Measurements from ENCODE around the gene KDM4B.
A peak's percentile ranks its signal among the peaks of the same experiment; 100 is the strongest.
"Not testable (repeated sequence)": the region's sequence is repeated elsewhere in the genome, so short reads cannot be mapped to it uniquely, and the experiment has no call there.

Gene KDM4B

GRCh38 chr19:5016781-5017180, 47.9 kb downstream of the KDM4B start:
- DNase-seq = no peak

DNA sequence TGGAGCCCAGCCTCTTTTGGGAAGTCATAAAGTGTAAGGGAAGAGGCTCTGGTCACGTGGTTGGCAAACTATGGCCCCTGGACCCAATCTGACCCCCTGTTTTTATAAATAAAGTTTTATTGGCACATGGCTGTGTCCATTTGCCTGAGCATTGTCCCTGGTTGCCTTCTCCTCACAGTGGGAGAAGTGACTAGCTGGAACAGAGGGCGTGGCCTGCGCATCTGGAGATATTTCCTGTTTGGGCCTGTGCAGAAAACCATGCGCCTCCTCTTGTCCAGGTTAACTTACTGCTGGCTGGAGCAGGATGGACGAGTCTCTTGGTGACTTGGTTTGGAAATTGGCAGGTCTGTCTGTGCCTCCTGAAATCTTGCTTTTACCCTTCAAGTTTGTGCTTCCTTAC, 48.3 kb downstream of the KDM4B start:
- DNase-seq = no peak

DNA sequence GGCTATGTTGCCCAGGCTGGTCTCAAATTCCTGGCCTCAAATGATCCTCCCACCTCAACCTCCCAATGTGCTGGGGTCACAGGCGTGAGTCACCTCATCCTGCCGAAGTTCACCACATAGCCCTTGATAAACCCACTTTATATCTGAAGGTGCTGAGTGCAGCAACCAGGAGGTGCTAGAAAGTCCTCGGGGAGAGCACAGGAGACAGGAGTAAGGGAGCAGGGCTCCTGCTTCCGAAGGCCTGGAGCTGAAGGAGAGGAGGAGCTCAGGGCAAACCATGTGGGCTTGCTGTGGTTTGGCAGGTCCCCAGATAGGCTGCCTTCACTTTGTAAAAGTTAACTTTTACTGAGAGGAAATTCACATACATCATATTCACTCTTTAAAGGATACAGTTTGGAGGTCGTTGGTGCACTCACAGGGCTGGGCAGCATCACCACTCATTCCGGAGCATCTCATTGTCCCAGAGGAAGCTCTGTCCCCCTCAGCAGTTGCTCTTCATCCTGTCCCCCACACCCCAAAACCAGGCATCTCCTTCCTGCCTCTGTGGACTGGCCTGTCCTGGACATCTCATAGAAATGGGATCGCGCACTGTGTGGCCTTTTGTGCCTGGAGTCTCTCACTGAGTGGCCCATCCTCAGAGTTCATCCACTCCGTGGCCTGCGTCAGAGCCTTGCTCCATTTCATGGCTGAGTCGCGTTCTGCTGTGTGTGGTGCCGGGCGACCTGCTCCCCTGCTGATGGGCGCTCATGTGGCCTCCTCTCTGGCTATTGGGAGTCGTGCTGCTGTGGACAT, 49.5 kb downstream of the KDM4B start:
- DNase-seq = peak; percentile 81

DNA sequence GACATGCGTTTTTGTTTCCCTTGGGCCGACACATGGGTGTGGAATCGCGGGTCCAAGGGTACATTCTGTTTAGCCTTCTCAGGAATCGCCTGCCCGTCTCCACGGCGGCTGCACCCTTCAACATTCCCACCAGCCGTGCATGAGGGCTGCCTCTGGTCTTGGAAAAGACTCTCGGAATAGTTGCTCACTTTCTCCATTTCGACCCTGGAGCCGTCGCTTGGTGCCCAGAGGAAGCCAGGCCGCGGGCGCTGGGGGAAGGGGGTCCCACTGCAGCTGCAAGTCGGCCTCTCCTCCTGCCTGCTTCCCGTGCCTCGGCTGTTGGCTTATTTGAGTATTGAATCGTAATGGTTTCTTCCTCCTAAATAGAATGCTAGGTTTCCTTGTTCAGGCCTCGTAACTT, 51.5 kb downstream of the KDM4B start:
- no peak for DNase-seq

DNA sequence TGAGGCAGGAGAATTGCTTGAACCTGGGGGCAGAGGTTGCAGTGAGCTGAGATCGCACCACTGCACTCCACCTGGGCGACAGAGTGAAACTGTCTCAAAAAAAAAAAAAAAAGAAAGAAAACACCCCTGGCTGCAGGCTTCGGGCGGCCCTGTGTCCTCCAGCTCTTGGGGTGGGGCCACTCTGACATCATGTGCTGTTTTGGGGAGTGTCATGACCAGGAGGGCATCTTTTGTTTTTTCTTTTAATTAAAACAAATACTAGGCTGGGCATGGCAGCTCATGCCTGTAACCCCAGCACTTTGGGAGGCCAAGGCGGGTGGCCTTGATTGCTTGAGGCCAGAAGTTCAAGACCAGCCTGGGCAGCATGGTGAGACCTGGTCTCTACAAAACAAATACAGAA, 52.1 kb downstream of the KDM4B start:
- DNase-seq = no peak

- DNase-seq = no peak
These were observed 53.4 kb downstream of the KDM4B start for GRCh38 chr19:5022066-5022860.

DNA sequence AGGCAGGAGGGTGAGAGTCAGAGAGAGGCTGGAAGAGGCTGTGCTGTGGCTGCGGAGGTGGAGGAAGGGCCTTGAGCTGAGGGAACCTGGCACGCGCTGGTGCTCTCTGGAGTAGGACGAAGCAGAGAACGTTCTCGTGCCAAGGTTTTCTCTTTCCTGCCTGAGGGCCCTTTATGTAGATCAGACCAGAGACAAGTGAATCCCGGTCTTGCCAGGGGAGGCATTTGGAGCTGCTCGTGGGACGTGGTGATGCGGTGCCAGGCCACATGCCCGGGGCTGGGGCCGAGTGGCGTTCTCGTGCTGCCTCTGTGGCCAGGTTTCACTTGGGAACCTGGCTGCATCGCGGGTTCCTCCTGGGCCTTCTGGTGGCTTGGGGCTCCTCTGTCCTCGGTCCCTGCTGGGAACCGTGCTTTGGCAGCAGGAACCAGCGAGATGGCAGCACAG, 54.2 kb downstream of the KDM4B start:
- DNase-seq = no peak

DNA sequence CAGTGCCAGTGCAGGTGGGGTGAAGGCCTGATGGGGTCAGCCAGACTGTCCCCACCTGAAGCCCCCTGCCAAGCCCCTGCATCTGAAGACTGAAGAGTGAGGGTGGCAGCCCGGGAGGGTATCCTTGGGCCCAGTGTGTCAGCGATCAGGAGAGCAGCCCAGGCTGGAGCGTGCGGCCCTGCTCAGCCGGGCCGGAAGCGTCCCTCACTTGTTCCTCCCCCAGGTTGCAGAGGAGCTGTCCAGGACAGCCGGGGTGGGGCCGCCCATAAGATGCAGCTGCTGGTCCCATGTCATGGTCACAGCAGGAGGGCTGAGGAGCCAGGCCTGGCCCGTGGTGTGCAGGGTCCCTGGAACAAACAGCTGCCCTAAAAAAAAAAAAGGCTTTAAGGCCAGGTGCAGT, 55.4 kb downstream of the KDM4B start:
- DNase-seq = no peak

DNA sequence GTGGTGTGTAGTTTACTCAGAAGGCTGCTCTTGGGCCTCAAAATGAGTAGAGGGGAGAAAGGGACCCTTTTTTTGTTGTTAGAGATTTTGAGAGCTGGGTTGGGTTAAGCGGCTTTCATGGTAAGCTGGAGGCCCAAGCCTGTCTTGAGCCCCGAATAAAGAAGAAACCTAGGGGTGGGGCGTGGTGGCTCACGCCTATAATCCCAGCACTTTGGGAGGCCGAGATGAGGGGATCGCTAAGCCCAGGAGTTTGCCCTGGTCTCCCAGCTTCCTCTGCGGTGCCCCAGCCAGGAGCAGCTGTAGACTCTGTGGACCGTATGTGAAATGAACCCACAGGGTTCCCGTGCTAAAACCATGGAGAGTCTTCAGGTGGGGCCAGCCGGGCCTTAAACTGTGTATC, 56.1 kb downstream of the KDM4B start:
- DNase-seq = no peak

GRCh38 chr19:5026706-5027273, 57.9 kb downstream of the KDM4B start:
- DNase-seq = no peak

DNA sequence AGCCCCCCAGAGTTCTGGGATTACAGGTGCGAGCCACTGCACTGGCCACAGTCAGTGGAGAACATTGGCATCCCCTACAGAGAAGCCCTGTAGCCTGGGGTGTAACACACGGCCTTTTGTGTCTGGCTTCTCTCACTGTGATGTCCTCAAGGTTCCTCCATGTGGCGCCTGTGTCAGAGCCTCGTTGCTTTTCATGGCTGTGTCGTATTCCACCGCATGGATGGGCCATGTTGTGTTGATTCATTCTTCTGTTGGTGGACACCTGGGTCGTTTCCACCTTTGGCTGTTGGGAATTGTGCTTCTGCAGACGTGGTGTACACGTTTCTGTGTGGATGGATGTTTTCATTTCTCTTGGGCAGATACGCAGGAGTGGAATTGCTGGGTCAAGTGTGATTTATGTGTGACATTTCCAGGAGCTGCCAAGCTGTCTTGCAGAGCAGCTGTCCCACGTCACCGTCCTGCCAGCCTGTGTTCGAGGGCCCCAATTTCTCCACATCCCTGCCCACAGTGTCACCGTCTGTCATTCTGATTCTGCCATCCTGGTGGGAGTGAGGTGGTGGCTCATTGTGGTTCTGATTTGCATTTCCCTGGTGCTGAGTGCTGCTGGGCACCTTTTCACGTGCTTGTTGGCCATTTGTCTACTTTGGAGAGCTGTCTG, 59.4 kb downstream of the KDM4B start:
- no peak for DNase-seq

- not testable (repeated sequence) for DNase-seq
These were observed 60.7 kb downstream of the KDM4B start for GRCh38 chr19:5029596-5029995.

DNA sequence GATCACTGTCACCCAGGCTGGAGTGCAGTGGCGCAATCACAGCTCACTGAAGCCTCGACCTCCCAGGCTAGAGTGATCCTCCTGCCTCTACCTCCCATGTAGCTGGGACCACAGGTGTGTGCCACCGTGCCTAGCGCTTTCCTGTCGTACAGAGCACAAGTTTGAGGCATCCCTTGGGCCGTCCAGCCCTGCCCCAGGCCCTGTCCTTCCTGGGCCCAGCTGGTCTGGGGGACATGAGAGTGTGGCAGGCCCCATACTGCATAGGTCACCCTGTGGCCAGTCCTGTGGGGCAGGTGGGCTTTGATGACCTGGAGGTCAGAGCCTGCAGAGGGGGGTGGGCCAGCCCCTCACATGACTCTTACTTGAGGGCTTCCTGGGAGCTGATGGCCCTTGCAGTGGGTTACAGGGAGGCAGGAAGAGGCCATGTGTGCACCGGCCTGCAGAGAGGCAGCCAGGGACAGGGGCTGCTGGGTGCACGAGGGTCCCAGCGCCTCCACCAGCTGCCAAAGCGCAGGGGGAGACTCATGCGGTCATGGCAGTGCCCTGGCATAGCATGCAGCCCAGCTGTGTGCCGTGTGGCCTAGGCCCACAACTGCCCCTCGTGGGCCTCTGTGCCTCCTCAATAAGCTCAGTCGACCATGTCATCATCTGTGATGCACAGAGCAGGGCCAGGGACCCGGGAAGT, 61.4 kb downstream of the KDM4B start:
- no peak for DNase-seq

- DNase-seq = no peak
These were observed 61.9 kb downstream of the KDM4B start for GRCh38 chr19:5030822-5031221.

DNA sequence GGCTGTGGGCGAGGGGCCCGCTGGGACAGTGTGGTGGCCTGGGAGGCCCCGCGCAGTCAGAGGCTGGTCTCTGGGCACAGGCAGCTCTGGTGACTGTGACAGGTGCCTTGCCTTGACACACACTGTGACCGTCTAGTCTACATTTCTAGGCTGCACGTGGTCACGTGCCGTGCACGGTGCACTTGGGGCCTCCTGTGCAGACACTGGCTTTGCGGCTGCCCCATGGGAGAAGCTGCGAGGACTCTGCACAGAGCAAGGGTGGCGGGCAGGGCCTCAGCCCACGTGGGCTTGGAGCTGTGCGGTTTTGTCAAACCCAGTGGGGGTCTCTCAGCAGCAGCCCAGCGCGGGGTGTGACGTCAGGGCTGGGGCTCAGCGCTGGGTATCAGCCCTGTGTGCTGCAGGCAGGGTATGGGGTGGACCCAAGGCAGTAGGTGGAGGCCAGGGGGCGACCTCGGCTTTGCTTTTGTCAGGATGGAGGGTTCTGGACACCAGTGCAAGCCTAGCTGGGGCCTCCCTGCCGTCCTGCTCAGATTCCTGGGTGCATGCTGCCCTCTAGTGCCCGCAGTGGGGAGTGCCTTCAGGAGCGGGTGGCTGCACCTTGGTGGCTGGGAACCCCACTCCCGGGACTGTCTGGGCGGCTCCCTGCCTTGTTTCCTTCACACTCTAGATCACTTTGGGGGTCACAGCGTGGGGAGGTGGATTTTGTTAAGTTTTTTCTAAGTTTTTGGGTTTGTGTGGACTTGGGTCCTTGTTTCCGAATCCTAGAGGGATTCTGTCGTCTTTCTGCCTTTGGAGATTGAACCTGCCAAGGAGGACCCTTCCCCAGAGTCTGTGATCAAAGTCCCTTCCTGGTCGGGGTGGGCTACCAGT, 62.6 kb downstream of the KDM4B start:
- peak; percentile 43 for DNase-seq

DNA sequence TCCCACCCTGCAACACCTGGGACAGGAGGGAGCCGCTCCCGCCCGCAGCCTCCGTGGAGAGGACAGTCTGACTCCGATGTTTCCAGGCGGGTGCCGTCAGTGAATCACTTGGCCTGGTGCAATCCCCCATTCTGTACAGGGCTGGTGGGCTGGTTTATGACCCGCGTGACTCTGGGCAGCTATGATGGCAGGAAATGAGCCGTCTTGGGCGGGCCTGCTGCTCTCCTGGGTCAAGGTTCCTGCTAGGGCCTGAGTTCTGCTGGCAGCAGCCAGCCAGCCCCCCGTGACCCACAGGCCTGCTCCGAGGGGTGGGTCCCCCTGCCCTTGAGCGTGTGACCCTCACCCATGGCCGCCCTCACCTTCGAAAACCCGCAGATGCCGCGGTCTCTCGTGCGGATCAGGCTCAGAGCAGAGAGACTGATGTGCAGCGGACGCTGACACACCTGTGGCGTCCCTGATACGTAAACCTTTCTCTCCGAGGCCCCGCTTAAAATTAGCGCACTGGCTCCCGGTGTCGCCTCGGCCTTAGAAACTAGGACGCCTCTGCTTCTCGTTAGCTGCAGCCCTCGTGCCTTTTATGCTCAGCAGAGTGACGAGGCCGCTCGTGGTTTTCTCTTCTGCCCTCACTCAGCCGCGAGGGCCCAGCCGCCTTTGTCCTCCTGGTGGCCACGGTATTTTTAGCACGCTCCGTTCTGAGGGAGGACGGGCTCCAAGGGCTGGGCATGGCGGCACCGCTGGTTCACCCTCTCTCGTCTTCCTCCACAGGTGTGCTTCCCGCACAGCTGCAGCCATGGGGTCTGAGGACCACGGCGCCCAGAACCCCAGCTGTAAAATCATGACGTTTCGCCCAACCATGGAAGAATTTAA, 63.4 kb downstream of the KDM4B start:
- no peak for DNase-seq

DNA sequence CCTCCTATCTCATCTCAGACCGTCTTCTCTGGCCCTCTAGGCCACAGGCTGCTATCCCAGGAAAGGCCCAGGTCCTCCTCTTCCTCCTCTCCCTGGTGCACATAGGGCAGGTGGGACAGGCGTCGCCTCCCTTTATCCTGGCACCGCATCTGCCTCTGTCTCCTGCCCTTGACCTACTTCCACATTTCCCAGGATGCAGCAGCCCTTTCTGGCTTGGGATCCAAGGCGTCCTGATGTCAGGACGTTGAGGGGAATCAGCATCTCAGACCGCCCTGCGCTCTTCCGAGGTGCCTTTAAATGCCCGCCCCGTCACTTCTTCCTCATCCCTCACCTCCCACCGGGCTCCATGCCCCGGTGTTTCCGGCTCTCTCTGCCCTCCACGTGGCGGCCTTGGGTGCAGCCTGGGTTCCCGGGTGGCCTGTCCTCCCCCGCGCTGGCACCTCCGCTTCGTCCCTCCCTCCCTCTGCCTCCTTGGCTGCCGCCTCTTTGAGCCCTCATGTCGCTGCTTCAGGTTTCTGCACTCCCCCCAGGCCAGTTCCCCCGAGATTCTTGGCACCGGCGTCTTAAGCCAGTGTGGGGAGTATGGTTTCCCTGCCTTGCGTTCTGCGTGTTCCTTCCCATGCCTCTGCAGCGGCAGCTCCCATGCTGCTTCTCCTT, 66.3 kb downstream of the KDM4B start:
- DNase-seq = no peak

- DNase-seq = no peak
These were observed 67.1 kb downstream of the KDM4B start for GRCh38 chr19:5035793-5036697.
